HCT116 (cell line): ENCODE results near the gene NCR1.
"Not testable (repeated sequence)": the region's sequence is repeated elsewhere in the genome, so short reads cannot be mapped to it uniquely, and the experiment has no call there.

Experiments
- CTCF ChIP-seq, 3 experiments: fragments of 200-600 bp in 1 of 3; sonication (generic) in 1 of 3; IDR thresholded peaks in 2 of 3; conservative IDR thresholded peaks in 1 of 3; 2 replicates each; pipeline ENCODE4 v1.5.1; 2012 to 2017; ENCODE audit warnings: low read depth in 2 of 3, low read length in 2 of 3, antibody characterized with exemption in 1 of 3, borderline replicate concordance in 1 of 3, control low read depth in 1 of 3, mild to moderate bottlenecking in 1 of 3, mixed read lengths in 1 of 3, mixed run types in 1 of 3, moderate library complexity in 1 of 3; ENCODE audit not compliant: insufficient read depth in 1 of 3
- ELF1 ChIP-seq: IDR thresholded peaks from 2 replicates; pipeline ENCODE4 v1.6.1; 2012; ENCODE audit warnings: low read depth, borderline replicate concordance
- EZH2 ChIP-seq: fragments of 200-600 bp; sonication (generic); IDR thresholded peaks from 2 replicates; pipeline ENCODE4 v1.6.1; 2017; ENCODE audit warnings: antibody characterized with exemption, mixed run types
- FOSL1 ChIP-seq: IDR thresholded peaks from 2 replicates; pipeline ENCODE4 v1.6.1; 2012; ENCODE audit warnings: low read depth
- YY1 ChIP-seq: IDR thresholded peaks from 2 replicates; pipeline ENCODE4 v1.6.1; 2011; ENCODE audit warnings: low read length, low read depth, moderate library complexity, mild to moderate bottlenecking; ENCODE audit not compliant: insufficient replicate concordance; ENCODE audit errors: extremely low read depth
- ZNF274 ChIP-seq: fragments of 200-500 bp; sonication (Bioruptor generic); IDR thresholded peaks from 2 replicates; pipeline ENCODE4 v1.6.1; 2014; ENCODE audit warnings: mild to moderate bottlenecking, low read depth, low read length, inconsistent platforms

DNA sequence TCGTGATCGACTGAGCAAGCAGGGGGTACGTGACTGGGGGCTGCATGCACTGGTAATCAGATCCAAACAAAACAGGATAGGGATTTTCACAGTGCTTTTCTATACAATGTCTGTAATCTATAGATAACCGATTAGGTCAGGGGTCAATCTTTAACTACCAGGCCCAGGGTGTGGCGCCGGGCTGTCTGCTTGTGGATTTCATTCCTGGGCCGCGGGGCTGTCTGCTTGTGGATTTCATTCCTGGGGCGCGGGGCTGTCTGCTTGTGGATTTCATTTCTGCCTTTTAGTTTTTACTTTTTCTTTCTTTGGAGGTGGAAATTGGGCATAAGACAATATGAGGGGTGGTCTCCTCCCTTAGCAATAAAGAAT is 47.4 kb downstream of the NCR1 start:
- not testable (repeated sequence) for TF ChIP-seq ZNF274; ELF1; FOSL1; EZH2; YY1; CTCF (IDR thresholded peaks at IDR 0.05 in 2 of 3, conservative IDR thresholded peaks at IDR 0.05 in 1 of 3; ENCODE audit: borderline replicate concordance in 1 of 3, insufficient read depth in 1 of 3, low read depth in 2 of 3, low read length in 2 of 3)
